Esophagus squamous epithelium (tissue), 5 donors: ENCODE data around the gene KIF26B. TPM values are rescaled to one million over a fixed set of nuclear protein-coding genes. Genes with fewer than 3 reads are reported as not detected.

ENCODE experiments used
- DNase-seq: peaks from one replicate; lab custom pipeline; 2025; lab: John Stamatoyannopoulos, UW
- H3K27ac ChIP-seq, 4 donors: fragments of 200-600 bp; sonication (generic); one replicate each; pipeline ENCODE4 v1.5.1; 2016 to 2019; ENCODE audit warnings: mild to moderate bottlenecking in 1 of 4
- H3K27me3 ChIP-seq, 4 donors: fragments of 200-600 bp; sonication (generic); 1 replicate in 3 of 4; 2 replicates in 1 of 4; pipeline versions ENCODE4 v1.5.1 to v1.6.0; 2017 to 2021; ENCODE audit warnings: antibody characterized with exemption in 1 of 4
- H3K36me3 ChIP-seq, 3 donors: fragments of 200-600 bp; sonication (generic); one replicate each; pipeline ENCODE4 v1.5.1; 2016 to 2019
- H3K4me1 ChIP-seq, 3 donors: fragments of 200-600 bp; sonication (generic); one replicate each; pipeline ENCODE4 v1.5.1; 2017 to 2019
- H3K4me3 ChIP-seq, 4 donors: fragments of 200-600 bp; sonication (generic); 1 replicate in 3 of 4; 2 replicates in 1 of 4; pipeline ENCODE4 v1.5.1; 2016 to 2019; ENCODE audit warnings: mild to moderate bottlenecking in 2 of 4, moderate library complexity in 1 of 4
- H3K9me3 ChIP-seq, 3 donors: fragments of 200-600 bp; sonication (generic); one replicate each; pipeline ENCODE4 v1.5.1; 2016 to 2019
- CTCF ChIP-seq, 6 experiments: fragments of 450-650 bp in 4 of 6; fragments of 200-600 bp in 2 of 6; sonication (generic) in 2 of 6; IDR thresholded peaks; one replicate each; pipeline ENCODE4 v1.5.1; 2016 to 2019; ENCODE audit warnings: antibody characterized with exemption in 6 of 6, mild to moderate bottlenecking in 4 of 6, moderate library complexity in 4 of 6
- POLR2A ChIP-seq, 4 donors: fragments of 450-650 bp; IDR thresholded peaks; one replicate each; pipeline ENCODE4 v1.6.1; 2017; ENCODE audit warnings: antibody characterized with exemption in 4 of 4, mild to moderate bottlenecking in 4 of 4, moderate library complexity in 3 of 4
- WGBS, 2 donors: methylation state at CpG; one replicate each; pipeline ENCODE4 v1.1.5; 2018; 5-methylcytosine and 5-hydroxymethylcytosine counted together
- intact Hi-C: fragments of 100-400 bp; cut with DNase I; formaldehyde crosslinking; loops from one replicate; pipeline ENCODE4 v1.15.0; 2022
- total RNA-seq, 4 donors: library from RNA; depleted of rRNA; stranded (reverse); fragments of >200 nt; gene quantifications; one replicate each; pipeline ENCODE4 v1.1.0, GENCODE V29; 2016
- donor health status: DM: yes; HTN: yes; CAD: no.

KIF26B gene
- total RNA-seq, 4 donors from 2014 or later, result 0.23 to 2.7 (median 1.0) TPM

GRCh38 chr1:245245021-245245667 is 90.4 kb downstream of the KIF26B start:
- no peak for DNase-seq
- H3K27me3 ChIP-seq, result no peaks in the 10 kb centered on the region
- TF ChIP-seq POLR2A (IDR thresholded peaks at IDR 0.05) (no peak), CTCF (IDR thresholded peaks at IDR 0.05) (no peak)
- no peaks in the 10 kb centered on the region for H3K36me3 ChIP-seq
- intact Hi-C loops, result no loop called here
- H3K4me1 ChIP-seq, result no peaks in the 10 kb centered on the region
- no peak overlapping the region for H3K4me3 ChIP-seq
- 73 to 78% methylated on average over 3 to 10 of the region's 11 CpGs for WGBS, 2 donors
- no peaks in the 10 kb centered on the region for H3K9me3 ChIP-seq
- H3K27ac ChIP-seq, result no peak overlapping the region

- H3K4me3 ChIP-seq, result no peak overlapping the region
- no peak overlapping the region for H3K27ac ChIP-seq
- no peaks in the 10 kb centered on the region for H3K36me3 ChIP-seq
- no peak for DNase-seq
- intact Hi-C loops, result no loop called here
- no peaks in the 10 kb centered on the region for H3K9me3 ChIP-seq
- WGBS, 2 donors, result 45 to 67% methylated on average over 2 of the region's 4 CpGs
- H3K27me3 ChIP-seq, result no peaks in the 10 kb centered on the region
- H3K4me1 ChIP-seq, result no peaks in the 10 kb centered on the region
- no peak for TF ChIP-seq CTCF (IDR thresholded peaks at IDR 0.05)
Measured at GRCh38 chr1:245246433-245246832, 91.6 kb downstream of the KIF26B start.

- 87 to 88% methylated on average over 12 of the region's 12 CpGs for WGBS, 2 donors
- H3K27me3 ChIP-seq, result no peaks in the 10 kb centered on the region
- no peaks in the 10 kb centered on the region for H3K36me3 ChIP-seq
- no peaks in the 10 kb centered on the region for H3K4me1 ChIP-seq
- H3K27ac ChIP-seq, result no peak overlapping the region
- H3K9me3 ChIP-seq, result peaks cover 0 to 1% (median 0%) of the 10 kb centered on the region in 3 donors
- intact Hi-C loops, result no loop called here
- DNase-seq, result no peak
- no peak overlapping the region for H3K4me3 ChIP-seq
- TF ChIP-seq POLR2A (IDR thresholded peaks at IDR 0.05) (no peak), CTCF (IDR thresholded peaks at IDR 0.05) (no peak)
Measured at GRCh38 chr1:245247356-245247755, 92.6 kb downstream of the KIF26B start.

- no peaks in the 10 kb centered on the region for H3K36me3 ChIP-seq
- no peak for DNase-seq
- H3K9me3 ChIP-seq, result peaks cover 0 to 4% (median 0%) of the 10 kb centered on the region in 3 donors
- H3K27me3 ChIP-seq, result no peaks in the 10 kb centered on the region
- no peak for TF ChIP-seq CTCF (IDR thresholded peaks at IDR 0.05)
- no peak for TF ChIP-seq POLR2A (IDR thresholded peaks at IDR 0.05)
- H3K4me1 ChIP-seq, result no peaks in the 10 kb centered on the region
- H3K4me3 ChIP-seq, result no peak overlapping the region
- no peak overlapping the region for H3K27ac ChIP-seq
- WGBS, 2 donors, result 67 to 86% methylated on average over 6 to 7 of the region's 7 CpGs
- intact Hi-C loops, result no loop called here
Measured at GRCh38 chr1:245247801-245248200, 93.0 kb downstream of the KIF26B start.

- Histone ChIP-seq H3K4me3 (no peak overlapping the region), H3K9me3 (peaks cover 0 to 4% (median 0%) of the 10 kb centered on the region in 3 donors), H3K4me1 (no peaks in the 10 kb centered on the region), H3K27me3 (no peaks in the 10 kb centered on the region), H3K27ac (no peak overlapping the region), H3K36me3 (no peaks in the 10 kb centered on the region)
- 70 to 76% methylated on average over 11 to 18 of the region's 18 CpGs for WGBS, 2 donors
- DNase-seq, result no peak
- TF ChIP-seq CTCF (IDR thresholded peaks at IDR 0.05) (no peak), POLR2A (IDR thresholded peaks at IDR 0.05) (no peak)
- intact Hi-C loops, result no loop called here
Measured at GRCh38 chr1:245248231-245248731, 93.5 kb downstream of the KIF26B start.
